HG03354 (cell line): ENCODE results near the gene RASSF6.

Experiments used
- ATAC-seq: cut with Tn5 transposase; IDR thresholded peaks from one replicate; pipeline ENCODE4 v1.9.1; 2021; ENCODE audit warnings: mild to moderate bottlenecking; ENCODE audit not compliant: unreplicated experiment, poor library complexity, severe bottlenecking

RASSF6 gene

DNA sequence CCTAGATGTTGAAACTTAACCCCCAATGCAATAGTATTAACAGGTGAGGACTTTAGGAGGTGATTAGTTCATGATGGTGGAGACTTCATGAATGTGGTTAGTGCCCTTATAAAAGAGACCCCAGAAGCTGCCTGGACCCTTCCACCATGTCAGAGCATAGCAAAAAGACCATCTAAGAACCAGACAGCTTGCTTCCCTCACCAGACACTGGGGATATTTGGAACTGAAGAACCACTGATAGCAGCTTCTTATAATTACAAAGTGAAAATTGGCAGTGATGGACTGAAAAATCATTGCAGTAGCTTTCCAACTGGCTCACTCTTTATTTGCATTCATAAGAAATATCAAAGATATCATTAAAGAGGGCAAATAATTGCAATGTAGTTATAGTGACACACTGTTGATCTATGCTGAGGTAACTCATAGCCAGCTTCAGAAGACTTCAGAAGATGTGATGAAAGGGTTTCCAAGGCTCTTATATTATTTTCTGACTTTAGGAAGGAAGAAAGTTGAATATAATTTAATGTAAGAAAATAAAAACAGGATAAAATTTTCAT lies 5.8 kb downstream of the RASSF6 start:
- no peak for ATAC-seq

DNA sequence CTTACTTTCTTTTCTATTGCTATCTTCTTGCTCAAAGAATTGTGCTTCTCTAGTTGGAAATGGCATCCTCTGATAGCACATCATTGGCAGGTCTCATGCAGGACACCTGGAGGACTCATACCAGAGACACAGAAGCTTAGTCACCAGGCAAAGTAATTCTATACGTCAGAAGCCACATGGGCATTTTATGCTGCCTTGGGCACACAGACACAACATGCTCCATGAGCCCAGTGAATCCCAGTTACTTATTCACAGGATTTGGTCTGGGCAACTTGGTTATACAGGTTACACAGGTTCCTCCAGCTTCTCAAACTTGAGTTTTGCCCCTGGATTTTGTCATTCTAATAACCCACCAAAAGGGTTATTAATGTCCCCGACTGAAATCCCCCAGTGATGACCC lies 7.1 kb downstream of the RASSF6 start:
- ATAC-seq = no peak

DNA sequence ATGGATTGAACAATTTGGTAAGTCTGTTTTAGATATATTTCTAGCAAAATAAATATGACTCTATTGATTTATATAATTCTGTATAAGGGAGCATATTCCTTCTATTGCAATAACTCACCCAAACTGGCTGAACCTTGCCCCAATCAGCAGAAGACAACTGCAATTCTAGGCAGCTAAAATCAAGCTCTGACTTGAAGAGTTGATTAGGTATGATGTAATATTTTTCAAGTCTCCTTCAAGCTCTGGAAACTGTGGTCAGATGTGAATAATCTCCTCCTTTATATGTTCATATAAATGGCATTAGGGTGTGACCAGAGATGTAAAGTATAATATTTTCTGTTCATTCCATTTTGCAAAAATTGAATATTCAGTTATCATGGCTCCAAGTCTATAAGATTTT lies 8.2 kb downstream of the RASSF6 start:
- ATAC-seq = no peak

DNA sequence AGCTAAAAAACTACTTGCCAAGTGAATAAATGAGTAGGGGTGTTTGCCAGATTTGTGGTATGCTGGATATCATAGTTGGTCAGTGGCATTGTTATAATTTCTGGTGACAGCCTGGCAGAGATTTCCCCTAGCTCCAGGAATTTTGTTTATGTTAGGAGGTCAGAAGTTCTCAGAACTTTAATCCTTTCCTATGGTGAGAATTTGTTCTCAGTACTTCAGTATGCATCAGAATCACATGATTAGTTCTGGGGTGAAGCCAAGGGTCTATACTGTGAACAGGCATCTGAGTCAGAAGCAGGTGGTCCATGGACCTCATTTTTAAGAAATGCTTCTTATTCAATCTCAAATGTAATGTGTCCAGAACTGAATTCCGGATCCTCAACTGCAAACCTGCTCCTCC lies 10.5 kb downstream of the RASSF6 start:
- ATAC-seq = no peak

DNA sequence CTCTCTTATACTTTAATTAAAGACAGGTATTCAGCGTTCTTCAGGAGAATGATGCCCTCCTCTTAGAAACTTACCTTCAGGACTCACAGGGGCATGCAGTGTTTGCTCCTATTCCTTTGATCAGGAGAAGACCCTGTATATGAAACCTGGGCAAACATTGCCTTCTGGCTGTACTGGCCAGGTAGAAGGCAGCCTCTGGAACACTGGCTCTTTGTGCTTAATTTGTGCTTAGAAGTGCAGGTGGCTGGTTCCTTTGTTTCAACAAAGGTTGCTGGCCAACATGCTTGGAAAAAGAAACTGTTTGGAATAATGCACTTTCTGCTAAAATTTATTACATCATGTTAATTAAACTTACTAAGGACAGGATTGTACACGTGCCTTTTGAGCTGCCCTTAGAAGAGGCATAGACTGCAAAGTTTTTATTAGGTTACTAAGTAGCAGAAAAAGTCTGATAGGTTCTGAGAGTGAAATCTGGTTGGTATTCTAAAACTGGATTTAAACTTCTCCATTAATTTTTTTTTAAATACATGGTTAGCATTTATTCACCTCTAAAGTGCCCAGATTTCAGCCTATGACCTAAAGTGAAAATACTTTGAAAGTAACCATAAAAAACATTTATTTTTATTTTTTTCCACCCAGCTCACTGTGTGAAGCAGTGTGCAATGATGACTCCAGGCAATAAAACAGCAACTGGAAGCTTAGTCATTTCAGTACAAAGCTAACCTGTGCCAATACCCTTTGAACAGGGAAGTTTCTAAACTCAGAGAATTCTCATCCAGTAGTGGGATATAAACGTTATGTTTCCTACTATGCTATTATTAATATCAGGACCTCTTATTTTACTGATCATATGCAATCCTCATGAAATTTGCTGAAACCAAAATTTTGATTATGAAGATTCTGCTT lies 11.3 kb downstream of the RASSF6 start:
- ATAC-seq = peak; percentile 24

DNA sequence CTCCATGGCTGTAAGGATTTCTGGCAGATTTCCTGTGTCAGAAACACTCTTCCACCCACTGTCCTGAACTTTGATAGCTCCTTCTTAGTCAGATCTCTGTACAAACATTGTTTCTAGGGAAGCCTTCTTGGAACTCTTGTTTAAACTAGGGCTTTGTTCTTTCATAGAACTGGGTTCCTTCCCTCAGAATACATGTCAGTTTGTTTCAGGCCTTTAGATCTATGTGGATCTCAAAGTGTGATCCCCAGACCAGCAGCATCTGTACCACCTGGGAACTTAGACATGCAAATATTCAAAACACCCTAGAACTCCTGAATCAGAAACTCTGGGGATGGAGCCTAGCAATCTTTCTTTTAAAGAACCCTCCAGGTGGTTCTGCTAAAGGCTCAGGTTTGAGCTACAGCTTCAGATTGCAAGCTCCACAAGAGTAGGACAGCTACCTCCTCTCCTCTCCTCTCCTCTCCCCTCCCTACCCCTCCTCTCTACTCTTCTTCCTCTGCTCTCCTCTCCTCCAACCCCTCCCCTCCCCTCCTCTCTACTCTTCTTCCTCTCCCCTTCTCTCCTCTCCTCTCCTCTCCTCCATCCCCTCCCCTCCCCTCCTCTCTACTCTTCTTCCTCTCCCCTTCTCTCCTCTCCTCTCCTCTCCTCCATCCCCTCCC lies 12.7 kb downstream of the RASSF6 start:
- ATAC-seq = no peak

DNA sequence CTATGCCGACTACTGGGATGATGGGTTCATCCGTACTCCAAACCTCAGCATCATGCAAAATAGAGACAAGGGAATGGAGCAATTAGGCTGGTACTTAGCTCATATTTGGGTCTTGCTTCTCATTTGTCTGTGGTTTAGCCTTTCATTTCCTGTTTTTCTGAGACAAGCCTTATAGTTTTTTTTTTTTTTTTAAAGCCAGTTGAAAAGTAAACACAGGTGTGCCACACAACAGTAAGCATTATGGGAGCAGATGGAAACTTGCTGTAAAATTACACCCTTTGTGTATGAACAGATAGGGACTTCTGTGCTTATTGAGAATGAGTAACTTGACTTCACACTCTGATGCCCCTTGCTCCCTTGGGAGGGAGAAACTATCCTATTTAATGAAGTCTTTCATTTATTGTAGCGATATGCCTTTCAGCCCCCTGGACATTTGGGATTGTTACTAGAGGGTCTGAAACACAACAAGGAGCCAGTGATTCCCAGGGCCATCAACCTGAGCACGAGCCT lies 13.7 kb downstream of the RASSF6 start:
- peak; percentile 77 for ATAC-seq

DNA sequence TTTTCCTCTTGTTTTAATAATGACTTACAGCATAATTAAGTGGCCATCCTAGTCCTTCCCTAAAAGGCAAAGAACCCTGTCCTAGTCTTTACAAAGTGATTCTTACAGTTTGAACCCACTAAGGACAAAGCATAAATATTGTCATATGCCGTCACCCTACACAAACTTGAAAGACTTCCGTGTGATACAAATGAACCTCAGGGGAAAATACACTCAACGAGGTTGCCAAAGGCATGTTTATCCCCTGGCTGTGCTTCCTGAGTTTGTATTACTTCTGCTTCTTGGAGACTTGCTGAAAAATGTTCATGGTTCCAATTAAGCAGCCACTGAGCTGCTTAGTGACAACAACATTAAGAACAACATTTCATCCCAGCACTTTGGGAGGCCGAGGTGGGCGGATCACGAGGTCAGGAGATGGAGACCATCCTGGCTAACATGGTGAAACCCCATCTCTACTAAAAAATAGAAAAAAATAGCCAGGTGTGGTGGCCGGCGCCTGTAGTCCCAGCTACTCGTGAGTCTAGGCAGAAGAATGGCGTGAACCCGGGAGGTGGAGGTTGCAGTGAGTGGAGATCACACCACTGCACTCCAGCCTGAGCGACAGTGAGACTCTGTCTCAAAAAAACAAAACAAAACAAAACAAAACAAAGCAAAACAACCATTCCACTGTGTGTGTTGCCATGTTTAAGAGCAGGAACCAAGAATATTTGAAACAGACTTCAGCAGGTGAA lies 16.2 kb downstream of the RASSF6 start:
- no peak for ATAC-seq

DNA sequence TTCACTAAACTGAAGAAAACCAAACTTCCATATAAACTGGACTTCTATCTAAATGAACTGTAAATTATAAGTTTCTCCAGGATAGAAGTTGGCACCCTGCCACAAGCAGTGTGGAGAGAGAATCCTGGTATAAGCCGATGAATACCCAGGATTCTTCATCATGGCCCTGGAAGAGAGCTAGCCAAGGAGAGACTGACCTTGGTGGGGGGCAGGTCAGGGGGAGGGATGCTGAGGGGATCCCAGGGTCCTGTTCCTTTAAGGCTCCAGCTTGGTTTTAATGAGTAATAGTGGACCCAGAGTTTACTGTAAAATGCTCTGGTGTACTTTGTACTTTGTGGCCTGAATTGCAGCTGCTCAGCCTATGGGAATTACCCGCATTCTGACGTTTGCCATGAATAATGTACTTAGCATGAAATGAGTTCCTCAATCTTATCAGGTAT lies 16.9 kb downstream of the RASSF6 start:
- ATAC-seq = peak; percentile 51

DNA sequence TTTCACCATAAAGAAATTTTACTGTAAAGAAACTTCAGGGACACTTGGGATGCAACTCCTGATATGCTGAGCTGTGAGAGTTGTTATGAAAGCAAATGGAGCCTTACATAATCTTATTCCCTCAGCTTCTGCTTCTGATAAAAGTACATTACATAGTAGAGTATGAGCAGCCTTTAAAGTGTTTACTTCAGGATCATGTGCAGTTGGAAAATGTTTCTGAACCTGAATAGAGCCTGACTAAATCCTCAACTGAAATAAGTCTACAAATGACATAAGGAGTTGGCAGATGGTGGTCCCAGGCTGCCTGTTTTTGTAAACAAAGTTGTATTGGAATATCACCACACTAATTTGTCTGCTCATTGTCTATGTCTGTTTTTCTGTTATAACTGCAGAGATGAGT lies 19.3 kb downstream of the RASSF6 start:
- ATAC-seq = no peak

DNA sequence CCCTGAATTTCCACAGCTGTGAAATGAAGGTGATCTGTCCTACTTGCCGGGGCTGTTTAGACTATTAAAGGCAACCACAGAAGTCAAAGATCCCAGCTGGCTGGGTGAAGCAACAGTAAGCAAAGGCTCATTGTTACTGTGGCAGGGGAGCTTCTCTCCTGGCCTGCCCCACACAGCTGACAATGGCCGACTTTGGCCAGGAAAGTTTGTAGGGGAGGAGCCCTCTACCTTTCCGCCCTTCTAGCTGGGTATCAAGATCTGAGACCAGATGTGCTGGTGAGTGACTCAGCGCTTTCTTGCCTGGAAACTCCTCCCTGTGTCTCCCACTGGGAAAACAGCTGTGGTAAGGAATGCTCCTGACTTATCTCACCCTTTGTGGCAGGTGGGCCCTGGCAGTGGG lies 21.1 kb downstream of the RASSF6 start:
- no peak for ATAC-seq

DNA sequence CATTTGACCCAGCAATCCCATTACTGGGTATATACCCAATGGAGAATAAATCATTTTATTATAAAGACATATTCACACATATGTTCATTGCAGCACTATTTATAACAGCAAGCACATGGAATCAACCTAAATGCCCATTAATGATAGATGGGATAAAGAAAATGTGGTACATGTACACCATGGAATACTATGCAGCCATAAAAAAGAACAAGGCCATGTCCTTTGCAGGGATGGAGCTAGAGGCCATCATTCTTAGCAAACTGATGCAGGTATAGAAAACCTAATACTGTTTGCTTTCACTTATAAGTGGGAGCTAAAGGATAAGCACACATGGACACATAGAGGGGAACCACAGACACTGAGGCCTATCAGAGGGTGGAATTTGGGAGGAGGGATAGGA lies 22.6 kb downstream of the RASSF6 start:
- ATAC-seq = no peak

DNA sequence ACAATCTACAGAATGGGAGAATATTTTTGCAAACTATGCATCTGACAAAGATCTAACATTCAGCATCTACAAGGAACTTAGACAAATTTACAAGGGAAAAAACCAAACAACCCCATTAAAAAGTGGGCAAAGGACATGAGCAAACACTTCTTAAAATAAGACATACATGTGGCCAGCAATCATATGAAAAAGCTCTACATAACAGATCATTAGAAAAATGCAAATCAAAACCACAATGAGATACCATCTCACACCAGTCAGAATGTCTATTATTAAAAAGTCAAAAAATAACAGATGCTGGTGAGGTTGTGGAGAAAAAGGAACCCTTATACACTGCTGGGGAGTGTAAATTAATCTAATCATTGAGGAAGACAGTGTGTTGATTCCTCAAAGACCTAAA lies 23.1 kb downstream of the RASSF6 start:
- peak; percentile 40 for ATAC-seq

DNA sequence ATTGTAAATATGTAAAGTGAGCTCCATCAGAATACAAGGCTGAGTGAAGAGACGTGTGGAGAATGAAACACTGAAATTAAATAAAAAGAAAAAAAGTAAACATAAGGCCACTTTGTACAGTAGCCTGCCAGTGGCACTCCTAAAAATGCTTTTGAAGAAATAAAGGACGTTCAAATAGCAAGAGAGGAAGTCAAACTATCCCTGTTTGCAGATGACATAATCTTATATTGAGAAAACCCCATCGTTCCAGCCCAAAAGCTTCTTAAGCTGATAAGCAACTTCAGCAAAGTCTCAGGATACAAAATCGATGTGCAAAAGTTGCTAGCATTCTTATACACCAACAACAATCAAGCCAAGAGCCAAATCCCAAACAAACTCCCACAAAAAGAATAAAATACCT lies 24.2 kb downstream of the RASSF6 start:
- no peak for ATAC-seq

DNA sequence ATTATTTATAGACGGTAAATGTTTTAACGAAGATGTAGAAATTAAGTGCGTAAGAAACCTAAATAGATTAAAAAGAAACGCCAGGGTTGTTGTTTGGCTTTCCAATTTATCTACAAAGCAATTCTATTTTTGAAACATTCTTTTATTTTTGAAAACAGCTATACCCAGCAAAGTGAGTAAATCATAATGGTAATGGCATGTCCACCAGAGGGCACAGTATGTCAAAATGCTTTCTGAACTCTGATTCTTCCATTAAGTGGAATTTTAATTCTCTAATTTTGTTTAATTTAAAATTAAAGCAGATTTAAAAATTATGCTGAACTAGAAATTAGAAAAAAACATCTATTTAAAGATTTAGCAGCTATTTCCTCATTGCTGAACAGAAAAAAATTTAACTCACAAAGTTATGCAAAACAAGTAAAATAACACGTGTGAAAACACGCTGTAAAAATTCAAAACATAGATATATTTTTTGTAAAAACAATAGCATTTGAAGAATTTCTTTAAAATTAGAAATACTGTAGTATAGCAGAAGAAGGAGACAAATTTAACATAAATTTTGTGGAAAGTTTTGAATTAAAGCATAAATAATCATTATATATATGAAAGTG lies 26.5 kb downstream of the RASSF6 start:
- no peak for ATAC-seq

DNA sequence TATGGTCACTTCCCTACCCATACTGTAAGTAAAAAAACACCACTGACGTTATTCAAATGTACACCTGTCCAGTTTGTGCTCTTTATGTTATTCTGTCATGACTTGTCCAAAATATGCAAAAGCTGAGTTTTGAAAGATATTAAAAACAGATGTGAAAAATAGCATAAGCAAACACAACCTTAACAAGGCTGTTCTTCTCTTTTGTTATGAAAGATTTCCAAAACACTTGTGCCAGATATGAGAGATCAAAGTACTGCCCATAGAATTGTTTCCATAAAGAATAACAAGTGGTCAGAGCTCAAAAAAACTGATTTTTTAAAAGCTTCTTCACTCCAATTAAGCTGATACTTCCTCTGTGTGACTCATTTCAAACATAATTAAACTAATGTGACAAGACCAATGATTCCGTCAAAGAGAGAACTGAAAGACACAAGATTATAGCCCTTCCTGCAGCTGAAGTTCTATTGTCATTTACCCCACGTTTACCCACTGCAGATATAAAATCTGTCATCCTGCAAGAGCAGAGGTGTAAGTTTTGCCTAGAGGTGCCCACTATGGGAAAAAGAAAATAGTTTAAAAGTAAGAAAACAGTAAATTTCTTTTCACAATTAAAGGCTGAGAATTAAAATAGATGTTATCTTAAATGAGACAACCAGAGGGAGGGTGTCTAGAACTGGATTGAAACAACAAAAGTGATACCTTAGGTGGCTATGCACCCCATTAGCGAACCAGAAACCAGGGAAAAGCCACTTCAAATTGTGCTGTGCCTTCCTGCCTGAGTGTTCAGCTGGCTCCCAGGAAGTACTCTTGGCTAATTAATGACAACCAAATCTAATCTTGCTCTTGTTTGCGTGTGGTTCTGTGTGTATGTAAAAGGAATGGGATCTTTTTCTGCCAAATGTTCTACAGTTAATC lies 30.1 kb downstream of the RASSF6 start:
- peak; percentile 90 for ATAC-seq

DNA sequence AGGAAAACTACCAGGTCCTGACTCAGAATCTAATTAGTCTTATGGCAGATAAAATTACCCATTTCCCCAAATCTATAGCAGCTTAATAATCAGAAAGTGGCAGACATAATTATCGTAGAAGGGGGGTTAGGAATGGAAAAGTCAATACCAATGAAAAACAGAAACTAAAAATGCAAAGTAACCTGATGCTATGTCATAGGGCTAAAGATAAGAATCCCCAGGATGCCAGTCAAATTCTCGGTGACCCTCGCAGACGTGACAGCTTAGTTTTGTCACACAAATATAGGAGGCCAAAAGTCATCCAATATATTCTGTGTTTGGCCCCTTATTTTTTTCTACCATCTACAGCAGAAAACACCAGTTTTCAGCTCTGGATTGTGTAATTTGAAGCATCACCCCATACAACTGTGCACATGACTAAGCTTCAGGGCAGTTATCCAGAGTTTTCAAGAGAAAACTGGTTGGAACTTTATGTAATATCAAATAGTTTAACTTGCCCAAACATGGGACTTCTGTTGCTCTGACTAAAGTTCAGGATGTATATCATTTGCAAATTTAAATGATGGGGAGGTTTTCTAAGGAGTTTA lies 30.9 kb downstream of the RASSF6 start:
- ATAC-seq = peak; percentile 54

DNA sequence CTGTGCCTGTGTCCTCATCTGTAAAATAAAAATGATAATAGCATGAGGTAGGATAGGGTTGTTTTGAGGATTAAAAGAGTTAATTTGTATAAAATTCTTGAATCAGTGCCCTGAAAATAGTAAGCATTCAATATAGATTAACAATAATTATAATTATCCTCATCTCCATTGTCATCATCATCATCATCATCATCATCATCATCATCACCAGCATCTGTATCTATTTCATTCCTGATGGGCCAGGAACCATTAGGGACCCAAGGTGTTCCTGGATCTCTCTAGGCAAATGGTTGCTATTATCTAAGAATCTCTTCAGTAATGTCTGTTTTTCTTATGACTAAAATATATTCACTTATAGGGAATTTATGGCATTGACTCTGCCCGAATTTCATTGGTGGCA lies 31.6 kb downstream of the RASSF6 start:
- ATAC-seq = no peak
